Osteoblast (primary cell): ENCODE measurements around the gene EOLA2. TPM values are rescaled to one million over a fixed set of nuclear protein-coding genes. Genes with fewer than 3 reads are reported as not detected.
"Not testable (repeated sequence)": the region's sequence is repeated elsewhere in the genome, so short reads cannot be mapped to it uniquely, and the experiment has no call there.

Experiments used
- DNase-seq: peaks from one replicate; pipeline ENCODE4 v3.0.0; 2011; ENCODE audit warnings: low spot score, mixed read lengths; ENCODE audit not compliant: insufficient read length; ENCODE audit errors: missing footprints
- H2AFZ ChIP-seq: 2 replicates; pipeline ENCODE4 v1.6.0; 2011; ENCODE audit warnings: mild to moderate bottlenecking, low read length
- H3K27ac ChIP-seq: 2 replicates; pipeline ENCODE4 v1.5.1; 2011; ENCODE audit warnings: mild to moderate bottlenecking, low read depth, low read length, moderate library complexity
- H3K27me3 ChIP-seq: 2 replicates; pipeline ENCODE4 v1.6.0; 2012; ENCODE audit warnings: mild to moderate bottlenecking, control low read depth, inconsistent platforms, low read length, moderate library complexity; ENCODE audit not compliant: insufficient read depth
- H3K36me3 ChIP-seq: 2 replicates; pipeline ENCODE4 v1.5.1; 2011; ENCODE audit warnings: mild to moderate bottlenecking, low read length, control low read depth, moderate library complexity; ENCODE audit not compliant: insufficient read depth
- H3K4me1 ChIP-seq: 2 replicates; pipeline ENCODE4 v1.5.1; 2011; ENCODE audit warnings: mild to moderate bottlenecking, low read length, control low read depth, moderate library complexity; ENCODE audit not compliant: insufficient read depth
- H3K4me2 ChIP-seq: 2 replicates; pipeline ENCODE4 v1.6.0; 2011; ENCODE audit warnings: mild to moderate bottlenecking, low read length; ENCODE audit not compliant: insufficient read depth
- H3K4me3 ChIP-seq: fragments of 200-600 bp; sonication (generic); 3 replicates; pipeline ENCODE4 v1.5.1; 2012; ENCODE audit warnings: mild to moderate bottlenecking, low read length, inconsistent platforms; ENCODE audit not compliant: insufficient read depth
- H3K79me2 ChIP-seq: 2 replicates; pipeline ENCODE4 v1.6.0; 2012; ENCODE audit warnings: mild to moderate bottlenecking, low read length, control low read depth, inconsistent platforms; ENCODE audit not compliant: insufficient read depth
- H3K9me3 ChIP-seq: 2 replicates; pipeline ENCODE4 v1.5.1; 2011; ENCODE audit warnings: low read depth, low read length, control low read depth
- H4K20me1 ChIP-seq: 2 replicates; pipeline ENCODE4 v1.6.0; 2012; ENCODE audit warnings: mild to moderate bottlenecking, low read length, control low read depth; ENCODE audit not compliant: insufficient read depth
- total RNA-seq: library from RNA; depleted of rRNA; stranded (reverse); fragments of >200 nt; gene quantifications from 2 replicates; pipeline ENCODE4 v1.2.3, GENCODE V29; 2012
- TF ChIP-seq, protein P1 (sequence below): IDR thresholded peaks from 2 replicates; pipeline ENCODE4 v1.5.1; 2011; ENCODE audit warnings: mild to moderate bottlenecking, low read depth, low read length, moderate library complexity; ENCODE audit errors: extremely low read depth

The EOLA2 gene
- total RNA-seq, 1 donor = 18.5 TPM

DNA sequence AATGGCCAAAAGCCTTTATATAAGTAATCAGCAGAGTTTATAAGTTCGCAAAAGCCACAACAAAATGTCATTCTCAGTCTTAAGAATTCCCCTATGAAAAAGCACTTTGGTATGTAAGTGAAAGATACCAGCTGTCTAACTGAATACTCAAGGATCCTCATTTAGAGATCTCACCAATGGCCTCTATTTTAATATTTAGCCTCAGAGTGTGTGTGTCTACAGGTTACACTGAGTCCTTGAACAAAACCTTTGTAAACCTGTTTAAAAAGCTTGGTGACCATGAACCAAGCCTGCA lies 10.4 kb downstream of the EOLA2 start:
- not testable (repeated sequence) for H3K4me2 ChIP-seq, H3K79me2 ChIP-seq, DNase-seq, H3K27me3 ChIP-seq, H2AFZ ChIP-seq, H3K4me3 ChIP-seq, H3K9me3 ChIP-seq, H3K4me1 ChIP-seq, H3K27ac ChIP-seq, H3K36me3 ChIP-seq, H4K20me1 ChIP-seq

DNA sequence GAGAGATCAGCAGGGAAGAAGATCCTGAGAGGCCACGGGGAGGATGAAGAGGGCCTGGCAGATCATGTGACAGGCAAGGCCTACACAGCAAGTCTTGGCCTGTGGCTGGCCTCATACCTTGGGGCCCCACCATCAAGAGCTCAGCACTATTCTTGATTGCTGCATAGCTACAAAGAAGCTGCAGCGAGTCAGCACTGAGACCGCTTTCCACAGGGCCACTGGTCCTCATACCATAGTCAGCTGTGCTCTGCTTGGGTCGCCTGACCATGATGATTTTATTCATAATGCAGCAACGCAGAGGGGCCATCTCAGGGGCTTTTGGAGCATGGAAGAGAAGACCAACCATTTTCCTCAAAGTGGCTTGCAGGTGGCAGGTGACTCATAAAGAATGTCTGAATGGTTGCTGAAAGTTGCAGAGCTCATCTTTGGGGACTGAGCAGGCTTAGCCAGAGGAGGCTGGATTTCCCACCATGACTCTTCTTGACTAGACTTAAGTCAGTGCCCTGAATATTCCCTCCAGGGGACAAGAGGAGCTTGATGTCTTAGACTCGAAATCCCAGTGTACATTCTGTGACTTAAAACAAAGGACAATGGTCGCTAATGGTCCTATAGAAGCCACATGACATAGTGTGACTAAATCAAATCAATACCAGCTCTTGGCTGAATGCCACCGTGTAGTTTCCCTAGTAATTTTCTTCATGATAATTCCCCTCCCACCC lies 10.9 kb downstream of the EOLA2 start:
- H3K27me3 ChIP-seq, H2AFZ ChIP-seq: not testable (repeated sequence)

DNA sequence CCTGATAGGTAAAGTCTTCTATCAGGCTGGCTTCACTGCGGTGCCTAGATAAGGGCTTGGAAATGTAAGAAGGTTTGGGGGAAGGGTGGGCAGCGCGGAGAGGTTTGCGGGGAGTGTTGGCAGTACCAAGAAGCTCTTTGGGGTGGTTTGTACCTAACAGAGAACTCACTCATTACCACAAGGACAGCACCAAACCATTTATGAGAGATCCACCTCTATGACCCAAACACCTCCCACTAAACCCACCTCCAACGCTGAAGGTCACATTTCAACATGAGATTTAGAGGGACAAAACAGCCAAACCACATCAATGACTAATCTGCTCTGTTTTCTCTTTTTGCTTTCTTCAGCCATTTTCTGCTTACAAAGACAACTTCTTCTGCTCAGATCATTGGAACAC lies 13.9 kb downstream of the EOLA2 start:
- H3K4me2 ChIP-seq, H3K4me1 ChIP-seq, H3K4me3 ChIP-seq, H3K79me2 ChIP-seq, H3K27me3 ChIP-seq, H3K36me3 ChIP-seq, H4K20me1 ChIP-seq, H3K9me3 ChIP-seq, H2AFZ ChIP-seq, H3K27ac ChIP-seq, DNase-seq: not testable (repeated sequence)

More for the DNA sequence above, 10.9 kb downstream of the EOLA2 start:
- H3K9me3 ChIP-seq, H3K36me3 ChIP-seq, H3K79me2 ChIP-seq, H4K20me1 ChIP-seq, H3K27ac ChIP-seq, H3K4me3 ChIP-seq, H3K4me1 ChIP-seq, DNase-seq, H3K4me2 ChIP-seq: not testable (repeated sequence)

DNA sequence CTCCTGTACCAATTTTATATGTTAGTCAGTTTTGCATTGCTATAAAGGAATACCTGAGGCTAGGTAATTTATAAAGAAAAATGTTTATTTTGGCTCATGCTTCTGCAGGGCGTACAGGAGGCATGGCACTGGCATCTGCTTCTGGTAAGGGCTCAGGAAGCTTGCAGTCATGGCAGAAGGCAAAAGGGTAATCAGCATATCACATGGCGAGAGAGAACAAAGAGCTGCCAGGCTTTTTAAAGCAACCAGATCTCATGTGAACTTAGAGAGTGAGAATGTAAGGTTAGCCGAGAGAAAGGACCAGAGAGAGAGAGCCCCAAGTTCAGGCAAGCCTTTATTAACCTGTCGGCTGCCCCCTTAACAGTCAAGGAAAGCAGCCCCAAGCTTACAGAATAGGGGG lies 14.5 kb downstream of the EOLA2 start:
- H3K4me3 ChIP-seq, H3K27ac ChIP-seq, H3K79me2 ChIP-seq, H3K4me1 ChIP-seq, H3K9me3 ChIP-seq, DNase-seq, H3K4me2 ChIP-seq, H3K27me3 ChIP-seq, H3K36me3 ChIP-seq, H2AFZ ChIP-seq, H4K20me1 ChIP-seq: not testable (repeated sequence)

DNA sequence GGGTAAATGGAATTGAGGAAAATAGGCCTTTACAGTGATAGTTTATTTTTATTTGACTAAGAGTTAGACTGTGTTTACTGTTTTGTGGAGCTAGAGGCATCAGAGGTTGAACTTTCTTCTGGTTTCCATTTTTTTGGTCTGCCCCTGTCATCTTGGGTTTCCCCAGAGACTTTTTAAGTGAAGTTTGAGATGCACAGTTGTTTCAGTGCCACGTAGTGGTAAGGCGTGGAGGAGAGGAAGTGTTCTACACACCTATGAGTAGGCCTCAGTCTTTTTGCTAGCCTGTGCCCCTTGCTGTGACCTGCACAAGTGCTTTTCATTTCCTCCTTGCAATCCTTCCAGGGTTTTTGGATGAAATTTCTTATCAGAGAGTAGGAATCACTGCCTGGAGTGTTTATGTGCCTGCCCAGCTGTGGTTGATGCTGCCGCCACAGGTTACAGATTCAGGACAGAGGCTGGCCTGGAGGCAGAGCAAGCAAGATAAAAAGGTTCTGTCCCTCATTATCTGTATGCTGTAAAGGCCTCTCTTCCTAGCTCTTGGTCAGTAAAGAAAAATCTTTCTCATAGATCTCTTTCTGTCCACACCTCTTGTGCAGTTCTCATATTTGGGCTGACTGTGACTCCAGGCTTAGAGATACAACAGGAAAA lies 21.4 kb downstream of the EOLA2 start:
- H3K27me3 ChIP-seq = no peaks in the 10 kb centered on the region
- H2AFZ ChIP-seq = no peak overlapping the region
- H3K79me2 ChIP-seq = no peaks in the 10 kb centered on the region
- TF ChIP-seq, protein P1, sequence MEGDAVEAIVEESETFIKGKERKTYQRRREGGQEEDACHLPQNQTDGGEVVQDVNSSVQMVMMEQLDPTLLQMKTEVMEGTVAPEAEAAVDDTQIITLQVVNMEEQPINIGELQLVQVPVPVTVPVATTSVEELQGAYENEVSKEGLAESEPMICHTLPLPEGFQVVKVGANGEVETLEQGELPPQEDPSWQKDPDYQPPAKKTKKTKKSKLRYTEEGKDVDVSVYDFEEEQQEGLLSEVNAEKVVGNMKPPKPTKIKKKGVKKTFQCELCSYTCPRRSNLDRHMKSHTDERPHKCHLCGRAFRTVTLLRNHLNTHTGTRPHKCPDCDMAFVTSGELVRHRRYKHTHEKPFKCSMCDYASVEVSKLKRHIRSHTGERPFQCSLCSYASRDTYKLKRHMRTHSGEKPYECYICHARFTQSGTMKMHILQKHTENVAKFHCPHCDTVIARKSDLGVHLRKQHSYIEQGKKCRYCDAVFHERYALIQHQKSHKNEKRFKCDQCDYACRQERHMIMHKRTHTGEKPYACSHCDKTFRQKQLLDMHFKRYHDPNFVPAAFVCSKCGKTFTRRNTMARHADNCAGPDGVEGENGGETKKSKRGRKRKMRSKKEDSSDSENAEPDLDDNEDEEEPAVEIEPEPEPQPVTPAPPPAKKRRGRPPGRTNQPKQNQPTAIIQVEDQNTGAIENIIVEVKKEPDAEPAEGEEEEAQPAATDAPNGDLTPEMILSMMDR = no peak
- no peaks in the 10 kb centered on the region for H3K36me3 ChIP-seq
- no peak overlapping the region for H3K27ac ChIP-seq
- no peaks in the 10 kb centered on the region for H3K9me3 ChIP-seq
- no peak overlapping the region for H3K4me2 ChIP-seq
- H3K4me3 ChIP-seq = no peak overlapping the region
- DNase-seq = no peak
- no peaks in the 10 kb centered on the region for H4K20me1 ChIP-seq
- H3K4me1 ChIP-seq = no peaks in the 10 kb centered on the region
